Upper lobe of left lung (tissue), 4 donors: ENCODE results near the gene TDRD12.
"Not testable (repeated sequence)": the region's sequence is repeated elsewhere in the genome, so short reads cannot be mapped to it uniquely, and the experiment has no call there.

Source experiments
- CTCF ChIP-seq, 6 experiments: fragments of 450-650 bp in 4 of 6; fragments of 200-600 bp in 2 of 6; sonication (generic) in 2 of 6; IDR thresholded peaks; one replicate each; pipeline ENCODE4 v1.5.1; 2016 to 2019; ENCODE audit warnings: antibody characterized with exemption in 6 of 6
- EP300 ChIP-seq, 4 donors: sonication (generic); formaldehyde crosslinking; IDR thresholded peaks; one replicate each; pipeline ENCODE4 v1.5.1; 2017; ENCODE audit warnings: antibody characterized with exemption in 4 of 4, control low read depth in 2 of 4
- POLR2A ChIP-seq, 4 donors: fragments of 450-650 bp; IDR thresholded peaks; one replicate each; pipeline ENCODE4 v1.5.1; 2016 to 2017; ENCODE audit warnings: antibody characterized with exemption in 4 of 4, mild to moderate bottlenecking in 2 of 4
- POLR2AphosphoS5 ChIP-seq, 2 donors: sonication (generic); formaldehyde crosslinking; IDR thresholded peaks; one replicate each; pipeline ENCODE4 v1.5.1; 2017; ENCODE audit warnings: antibody characterized with exemption in 2 of 2

- not testable (repeated sequence) for TF ChIP-seq CTCF, EP300, POLR2AphosphoS5, POLR2A (IDR thresholded peaks at IDR 0.05)
Measured at GRCh38 chr19:32856818-32857217, 137.3 kb downstream of the TDRD12 start.
